Chondrocyte (in vitro differentiated cells): Measurements from ENCODE around the gene TTLL10. TPM values are rescaled to one million over a fixed set of nuclear protein-coding genes. Genes with fewer than 3 reads are reported as not detected.

Experiments
- DNase-seq: peaks from one replicate; pipeline ENCODE4 v3.0.0; 2021; ENCODE audit warnings: mixed read lengths, low spot score
- H3K27ac Mint-ChIP-seq: one replicate; pipeline ENCODE4 v1.8.0; 2021; ENCODE audit warnings: mild to moderate bottlenecking, moderate library complexity, mixed read lengths; ENCODE audit not compliant: unreplicated experiment
- H3K27me3 Mint-ChIP-seq: 2 replicates; pipeline ENCODE4 v1.8.0; 2021; ENCODE audit warnings: low read depth, mixed read lengths
- H3K36me3 Mint-ChIP-seq: 2 replicates; pipeline ENCODE4 v1.8.0; 2021; ENCODE audit warnings: low read depth, mixed read lengths
- H3K4me1 Mint-ChIP-seq: 2 replicates; pipeline ENCODE4 v1.8.0; 2021; ENCODE audit warnings: low read depth, mild to moderate bottlenecking, mixed read lengths
- H3K4me3 Mint-ChIP-seq: one replicate; pipeline ENCODE4 v1.8.0; 2021; ENCODE audit warnings: mild to moderate bottlenecking, moderate library complexity, mixed read lengths; ENCODE audit not compliant: unreplicated experiment
- H3K9me3 Mint-ChIP-seq: 2 replicates; pipeline ENCODE4 v1.8.0; 2021; ENCODE audit warnings: low read depth, mixed read lengths
- CTCF ChIP-seq: fragments of 200-600 bp; sonication (generic); IDR thresholded peaks from 2 replicates; pipeline ENCODE4 v1.5.0; 2021; ENCODE audit warnings: antibody characterized with exemption, mild to moderate bottlenecking, moderate library complexity
- long read RNA-seq: library from polyadenylated mRNA; stranded (forward); transcript quantifications from one replicate; pipeline ENCODE4 v2.0.0, GENCODE V29; 2021
- total RNA-seq: library from RNA; stranded (reverse); gene quantifications from 3 replicates; pipeline ENCODE4 v1.2.1, GENCODE V29; 2021

TTLL10 gene
- total RNA-seq, result not detected in 3 replicates
- long read RNA-seq, result 0 reads

GRCh38 chr1:1173793-1174415 lies at the start of gene TTLL10:
TSS of gene TTLL10 (plus strand) at chr1:1173880. CDS start at chr1:1179216, 5,336 bp downstream.
- peaks cover 2% of the 10 kb centered on the region for H3K36me3 Mint-ChIP-seq
- DNase-seq, result peak; percentile 89
- no peak within 1 kb of the TSS for H3K4me3 Mint-ChIP-seq

GRCh38 chr1:1124508-1124785 lies 49.2 kb upstream of the TTLL10 start:
- Mint-ChIP-seq H3K4me1 (no peaks in the 10 kb centered on the region), H3K27ac (no peak overlapping the region), H3K9me3 (no peaks in the 10 kb centered on the region), H3K27me3 (no peaks in the 10 kb centered on the region), H3K4me3 (no peak overlapping the region), H3K36me3 (no peaks in the 10 kb centered on the region)
- no peak for DNase-seq
- no peak for TF ChIP-seq CTCF

More at GRCh38 chr1:1173793-1174415, at the start of gene TTLL10:
- Mint-ChIP-seq H3K27ac (no peak within 1 kb of the TSS), H3K9me3 (no peaks in the 10 kb centered on the region), H3K27me3 (peaks cover 28% of the 10 kb centered on the region), H3K4me1 (peaks cover 4% of the 10 kb centered on the region)
- no peak for TF ChIP-seq CTCF

GRCh38 chr1:1124786-1125642 lies 48.7 kb upstream of the TTLL10 start:
- no peak overlapping the region for H3K27ac Mint-ChIP-seq
- no peak for TF ChIP-seq CTCF
- H3K27me3 Mint-ChIP-seq, result no peaks in the 10 kb centered on the region
- H3K4me3 Mint-ChIP-seq, result no peak overlapping the region
- no peaks in the 10 kb centered on the region for H3K4me1 Mint-ChIP-seq
- H3K9me3 Mint-ChIP-seq, result no peaks in the 10 kb centered on the region
- no peak for DNase-seq
- H3K36me3 Mint-ChIP-seq, result no peaks in the 10 kb centered on the region

GRCh38 chr1:1125945-1126344 lies 47.7 kb upstream of the TTLL10 start:
- no peak for TF ChIP-seq CTCF
- H3K27me3 Mint-ChIP-seq, result peaks cover under 1% of the 10 kb centered on the region
- no peak overlapping the region for H3K4me3 Mint-ChIP-seq
- no peak for DNase-seq
- H3K4me1 Mint-ChIP-seq, result no peaks in the 10 kb centered on the region
- no peak overlapping the region for H3K27ac Mint-ChIP-seq
- H3K36me3 Mint-ChIP-seq, result no peaks in the 10 kb centered on the region
- H3K9me3 Mint-ChIP-seq, result no peaks in the 10 kb centered on the region

GRCh38 chr1:1127551-1128451 lies 45.9 kb upstream of the TTLL10 start:
- Mint-ChIP-seq H3K4me1 (no peaks in the 10 kb centered on the region), H3K9me3 (no peaks in the 10 kb centered on the region), H3K4me3 (no peak overlapping the region), H3K27ac (no peak overlapping the region), H3K27me3 (peaks cover 6% of the 10 kb centered on the region), H3K36me3 (no peaks in the 10 kb centered on the region)
- no peak for TF ChIP-seq CTCF
- DNase-seq, result no peak
